ES-I3 (cell line): Measurements from ENCODE around the gene C1QTNF8.
"Not testable (repeated sequence)": the region's sequence is repeated elsewhere in the genome, so short reads cannot be mapped to it uniquely, and the experiment has no call there.

ENCODE experiments used
- H3K36me3 ChIP-seq: 2 replicates; pipeline ENCODE4 v1.6.1; 2013; ENCODE audit warnings: mild to moderate bottlenecking, low read length, control low read depth, moderate library complexity; ENCODE audit not compliant: insufficient read depth
- H3K4me1 ChIP-seq: 2 replicates; pipeline ENCODE4 v1.6.1; 2013; ENCODE audit warnings: mild to moderate bottlenecking, control low read depth, low read length; ENCODE audit not compliant: insufficient read depth
- H3K9ac ChIP-seq: 2 replicates; pipeline ENCODE4 v1.6.1; 2013; ENCODE audit warnings: low read depth, mild to moderate bottlenecking, low read length, moderate library complexity
- H3K9me3 ChIP-seq: 2 replicates; pipeline ENCODE4 v1.6.1; 2013; ENCODE audit warnings: mild to moderate bottlenecking, low read length, moderate library complexity; ENCODE audit not compliant: control insufficient read depth, insufficient read depth

The C1QTNF8 gene

DNA sequence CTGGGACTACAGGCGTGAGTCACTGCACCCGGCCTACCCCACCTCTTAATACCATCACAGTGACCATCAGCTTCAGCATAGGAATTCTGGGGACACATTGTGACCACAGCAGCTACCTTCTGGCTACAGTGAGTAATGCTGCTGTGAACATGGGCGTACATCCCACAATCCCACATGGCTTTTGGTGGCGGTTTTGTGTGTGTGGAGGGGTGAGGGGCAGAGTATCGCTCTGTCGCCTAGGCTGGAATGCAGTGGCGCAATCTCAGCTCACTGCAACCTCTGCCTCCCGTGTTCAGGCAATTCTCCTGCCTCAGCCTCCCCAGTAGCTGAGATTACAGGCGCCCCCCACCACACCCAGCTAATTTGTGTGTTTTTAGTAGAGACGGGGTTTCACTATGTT is 9.6 kb downstream of the C1QTNF8 start:
- not testable (repeated sequence) for H3K9ac ChIP-seq, H3K9me3 ChIP-seq, H3K36me3 ChIP-seq, H3K4me1 ChIP-seq

DNA sequence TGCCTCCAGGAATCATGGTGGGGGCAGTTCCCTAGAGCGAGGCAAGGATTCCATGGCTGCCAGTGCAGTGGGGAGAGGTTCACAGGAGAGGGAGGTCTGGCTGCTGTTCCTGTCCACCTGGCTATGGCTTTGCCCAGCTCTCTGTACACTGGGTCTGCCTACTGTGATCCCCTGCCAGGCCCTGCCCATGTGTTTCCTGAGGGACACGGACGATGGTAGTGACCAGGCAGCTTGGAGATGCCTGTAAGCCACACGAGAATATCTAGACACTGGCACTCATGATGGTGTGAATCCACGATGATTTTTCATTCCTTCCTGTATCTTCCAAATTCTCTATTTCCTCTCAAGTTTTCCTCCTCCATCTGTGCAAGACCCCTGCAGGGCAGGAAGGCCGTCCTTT is 11.1 kb downstream of the C1QTNF8 start:
- Histone ChIP-seq H3K4me1 (no peaks in the 10 kb centered on the region; the same call in 1 of the 2 replicates), H3K36me3 (no peaks in the 10 kb centered on the region), H3K9ac (no peak overlapping the region), H3K9me3 (no peaks in the 10 kb centered on the region; the same call in 1 of the 2 replicates)

DNA sequence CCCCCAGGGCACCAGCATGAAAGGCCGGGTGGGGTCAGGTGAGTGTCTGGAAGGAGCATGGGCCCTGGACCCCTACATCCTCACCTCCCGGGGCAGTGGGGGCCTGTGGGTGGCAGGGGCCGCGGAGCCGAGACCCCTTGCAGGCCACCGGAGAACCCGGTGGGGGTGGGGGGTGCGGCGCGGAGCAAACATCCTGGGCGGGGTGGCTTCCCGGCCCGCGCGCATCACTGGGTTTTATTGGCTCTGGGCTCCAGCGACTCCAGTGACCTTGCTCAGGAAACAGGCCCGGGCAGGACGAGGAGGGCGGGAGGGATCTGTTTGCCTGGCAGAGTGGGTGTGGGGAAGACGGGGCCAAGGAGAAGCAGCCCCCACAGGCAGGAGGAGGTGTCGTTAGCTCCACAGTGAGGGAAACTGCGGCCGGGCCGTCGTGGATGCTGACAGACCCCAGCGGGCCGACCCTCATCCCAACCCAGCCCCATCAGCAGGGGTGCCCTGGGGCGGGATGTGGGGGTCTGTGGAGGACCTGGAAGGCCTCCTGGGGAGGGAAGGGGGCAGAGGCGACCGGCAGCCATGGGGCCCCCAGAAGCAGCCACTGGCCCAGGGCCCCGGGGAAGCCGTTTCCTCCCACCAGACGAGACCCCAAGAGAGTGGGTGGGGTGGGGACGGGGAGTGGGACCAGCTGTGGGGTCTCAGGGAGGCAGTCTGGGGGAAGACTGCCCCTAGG is 12.9 kb downstream of the C1QTNF8 start:
- H3K36me3 ChIP-seq, result no peaks in the 10 kb centered on the region
- H3K9me3 ChIP-seq, result no peaks in the 10 kb centered on the region; the same call in 1 of the 2 replicates
- no peaks in the 10 kb centered on the region; the same call in 1 of the 2 replicates for H3K4me1 ChIP-seq
- no peak overlapping the region for H3K9ac ChIP-seq

DNA sequence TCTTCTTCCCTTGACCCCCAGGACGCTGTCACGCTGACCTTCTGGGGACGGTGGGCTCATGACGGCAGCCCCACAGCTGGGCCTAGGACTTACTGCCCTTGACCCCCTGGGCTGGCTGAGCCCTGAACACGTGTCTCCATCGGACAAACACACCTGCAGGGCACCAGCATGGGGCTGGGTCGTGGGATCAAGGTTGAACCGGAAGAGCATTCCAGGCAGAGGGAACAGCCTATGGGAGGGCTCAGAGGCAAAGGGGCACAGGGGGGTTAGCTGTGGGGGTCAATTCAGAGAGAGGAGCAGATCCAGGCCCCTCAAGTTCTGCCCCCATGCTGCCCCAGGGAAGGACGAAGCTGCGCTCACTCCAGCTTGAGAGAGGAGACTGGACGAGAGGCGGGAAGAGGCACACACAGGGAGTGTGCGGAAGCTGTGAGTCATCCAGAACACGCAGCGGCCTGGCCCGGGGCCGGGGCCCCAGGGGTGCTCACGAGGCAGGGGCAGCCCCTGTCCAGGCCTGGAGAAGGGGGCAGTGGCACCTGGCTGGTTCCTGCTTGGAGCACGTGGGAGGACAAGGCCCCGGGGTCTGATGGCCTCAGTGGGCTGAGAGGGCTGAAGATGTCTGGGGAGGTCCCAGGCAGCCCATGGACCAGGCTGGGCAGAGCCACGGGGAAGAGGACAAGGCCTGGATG is 13.6 kb downstream of the C1QTNF8 start:
- no peaks in the 10 kb centered on the region for H3K36me3 ChIP-seq

DNA sequence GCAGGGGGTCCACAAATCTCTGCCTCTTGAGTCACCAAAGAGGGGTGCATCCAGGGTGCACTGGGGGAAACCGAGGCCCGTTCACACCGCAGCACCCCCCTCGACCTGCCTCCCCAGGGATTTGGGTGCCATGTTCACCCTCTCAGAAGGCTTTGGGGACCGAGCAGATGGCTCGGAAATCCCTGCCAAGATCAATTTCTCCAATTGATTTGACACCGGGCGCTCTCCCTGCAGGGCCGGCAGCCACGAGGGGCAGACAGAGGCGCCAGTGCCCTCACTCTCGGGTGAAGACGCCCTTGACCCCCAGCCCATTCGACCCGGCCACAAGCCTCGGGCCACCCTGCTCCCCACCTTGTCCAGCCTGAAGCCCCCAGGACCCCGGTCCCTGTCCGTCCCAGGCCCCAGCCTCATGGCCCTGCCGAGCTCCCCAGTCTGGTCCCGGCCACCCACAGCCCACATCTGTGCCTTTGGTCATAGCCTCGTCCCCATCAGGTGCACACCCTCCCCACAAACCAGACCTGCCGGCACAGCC is 14.2 kb downstream of the C1QTNF8 start:
- Histone ChIP-seq H3K36me3 (no peaks in the 10 kb centered on the region), H3K9me3 (no peaks in the 10 kb centered on the region; the same call in 1 of the 2 replicates), H3K9ac (no peak overlapping the region), H3K4me1 (no peaks in the 10 kb centered on the region; the same call in 1 of the 2 replicates)

More for the DNA sequence above, 13.6 kb downstream of the C1QTNF8 start:
- Histone ChIP-seq H3K9me3 (no peaks in the 10 kb centered on the region; the same call in 1 of the 2 replicates), H3K4me1 (no peaks in the 10 kb centered on the region; the same call in 1 of the 2 replicates), H3K9ac (no peak overlapping the region)

DNA sequence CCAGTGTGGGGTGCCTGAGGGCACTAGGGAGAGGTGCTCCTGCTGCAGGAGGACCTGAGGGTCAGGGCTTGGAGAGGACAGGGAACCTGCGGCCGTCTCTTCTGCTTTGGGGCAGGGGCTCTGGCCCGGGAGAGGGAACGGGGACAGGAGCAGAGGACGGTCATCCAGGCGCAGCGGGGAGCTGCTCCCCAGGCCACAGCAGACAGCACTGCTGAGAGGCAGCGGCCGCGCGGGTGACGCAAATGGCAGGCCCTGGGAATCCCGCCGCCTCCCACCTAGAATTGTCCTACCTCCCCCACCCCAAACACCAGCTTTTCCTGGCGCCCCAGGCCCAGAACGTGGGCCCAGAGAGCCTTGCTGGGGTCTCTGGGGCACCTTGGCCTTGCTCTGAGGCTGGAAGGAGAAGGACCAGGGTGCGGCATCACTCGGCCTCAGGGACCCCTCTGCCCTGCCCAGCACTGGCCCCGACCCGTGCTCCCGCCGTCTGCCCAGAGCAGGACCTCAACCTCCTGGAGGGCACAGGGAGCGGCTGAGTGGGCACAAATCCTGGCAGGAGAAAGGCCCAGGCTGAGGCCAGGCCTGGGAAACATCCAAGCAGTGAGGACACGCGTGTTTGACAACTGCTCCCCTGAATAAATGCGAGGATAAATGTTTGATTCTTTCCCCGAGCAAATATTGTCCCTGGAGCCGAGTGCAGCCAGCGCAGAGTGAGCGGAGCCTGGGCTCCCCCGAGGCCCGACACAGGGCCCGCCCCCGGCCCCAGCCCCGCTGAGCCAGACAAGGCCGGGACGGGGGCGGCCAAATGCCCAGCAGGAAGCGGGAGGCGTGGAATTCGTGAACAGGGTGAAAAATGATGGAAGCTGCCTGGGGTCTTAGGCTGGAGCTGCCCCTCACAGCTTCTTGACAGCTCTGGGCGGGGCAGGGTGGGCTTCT is 15.0 kb downstream of the C1QTNF8 start:
- H3K9me3 ChIP-seq, result no peaks in the 10 kb centered on the region; the same call in 1 of the 2 replicates
- no peaks in the 10 kb centered on the region; the same call in 1 of the 2 replicates for H3K4me1 ChIP-seq
- H3K36me3 ChIP-seq, result no peaks in the 10 kb centered on the region
- H3K9ac ChIP-seq, result no peak overlapping the region

DNA sequence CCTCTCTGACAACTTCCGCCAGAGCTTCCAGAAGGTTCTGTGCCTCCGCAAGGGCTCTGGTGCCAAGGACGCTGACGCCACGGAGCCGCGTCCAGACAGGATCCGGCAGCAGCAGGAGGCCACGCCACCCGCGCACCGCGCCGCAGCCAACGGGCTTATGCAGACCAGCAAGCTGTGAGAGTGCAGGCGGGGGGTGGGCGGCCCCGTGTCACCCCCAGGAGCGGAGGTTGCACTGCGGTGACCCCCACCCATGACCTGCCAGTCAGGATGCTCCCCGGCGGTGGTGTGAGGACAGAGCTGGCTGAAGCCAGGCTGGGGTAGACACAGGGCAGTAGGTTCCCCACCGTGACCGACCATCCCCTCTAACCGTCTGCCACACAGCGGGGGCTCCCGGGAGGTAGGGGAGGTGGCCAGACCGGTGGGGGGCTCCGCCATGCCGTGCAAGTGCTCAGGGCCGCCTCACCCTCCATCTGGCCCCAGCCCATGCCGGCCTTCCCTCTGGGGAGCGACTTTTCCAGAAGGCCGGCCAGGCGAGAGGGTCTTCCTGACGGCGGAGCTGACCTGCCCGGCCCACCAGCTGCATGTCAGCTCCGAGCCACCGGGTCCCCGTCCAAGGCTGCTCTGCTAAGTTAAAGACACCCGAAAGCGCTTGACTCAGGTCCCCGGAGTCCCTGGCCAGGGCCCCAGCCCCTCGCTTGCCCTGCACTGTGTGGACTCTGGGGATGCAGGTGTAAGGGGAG is 16.1 kb downstream of the C1QTNF8 start:
- Histone ChIP-seq H3K9me3 (no peaks in the 10 kb centered on the region), H3K36me3 (no peaks in the 10 kb centered on the region), H3K9ac (no peak overlapping the region), H3K4me1 (no peaks in the 10 kb centered on the region; the same call in 1 of the 2 replicates)

DNA sequence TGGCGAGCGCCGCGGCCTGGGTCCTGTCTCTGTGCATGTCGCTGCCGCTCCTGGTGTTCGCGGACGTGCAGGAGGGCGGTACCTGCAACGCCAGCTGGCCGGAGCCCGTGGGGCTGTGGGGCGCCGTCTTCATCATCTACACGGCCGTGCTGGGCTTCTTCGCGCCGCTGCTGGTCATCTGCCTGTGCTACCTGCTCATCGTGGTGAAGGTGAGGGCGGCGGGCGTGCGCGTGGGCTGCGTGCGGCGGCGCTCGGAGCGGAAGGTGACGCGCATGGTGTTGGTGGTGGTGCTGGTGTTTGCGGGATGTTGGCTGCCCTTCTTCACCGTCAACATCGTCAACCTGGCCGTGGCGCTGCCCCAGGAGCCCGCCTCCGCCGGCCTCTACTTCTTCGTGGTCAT is 16.7 kb downstream of the C1QTNF8 start:
- Histone ChIP-seq H3K36me3 (no peaks in the 10 kb centered on the region), H3K4me1 (no peaks in the 10 kb centered on the region; the same call in 1 of the 2 replicates)

DNA sequence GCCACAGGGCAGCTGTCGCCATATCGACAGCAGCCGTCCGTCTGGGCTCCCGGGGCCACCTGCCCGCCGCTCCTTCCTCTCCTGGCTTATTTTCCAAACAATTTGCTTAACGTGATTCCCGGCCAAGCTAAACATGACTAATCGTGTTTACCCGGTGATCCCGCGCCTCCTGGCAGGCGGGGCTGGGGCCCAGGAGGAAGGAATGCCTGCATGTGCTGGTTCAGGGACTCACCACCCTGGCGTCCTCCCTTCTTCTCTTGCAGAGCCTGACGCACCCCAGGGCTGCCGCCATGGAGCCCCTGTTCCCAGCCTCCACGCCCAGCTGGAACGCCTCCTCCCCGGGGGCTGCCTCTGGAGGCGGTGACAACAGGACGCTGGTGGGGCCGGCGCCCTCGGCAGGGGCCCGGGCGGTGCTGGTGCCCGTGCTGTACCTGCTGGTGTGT is 17.4 kb downstream of the C1QTNF8 start:
- Histone ChIP-seq H3K9ac (no peak overlapping the region), H3K9me3 (no peaks in the 10 kb centered on the region), H3K36me3 (no peaks in the 10 kb centered on the region), H3K4me1 (no peaks in the 10 kb centered on the region; the same call in 1 of the 2 replicates)

More for the DNA sequence above, 16.7 kb downstream of the C1QTNF8 start:
- H3K9ac ChIP-seq, result no peak overlapping the region
- no peaks in the 10 kb centered on the region for H3K9me3 ChIP-seq

DNA sequence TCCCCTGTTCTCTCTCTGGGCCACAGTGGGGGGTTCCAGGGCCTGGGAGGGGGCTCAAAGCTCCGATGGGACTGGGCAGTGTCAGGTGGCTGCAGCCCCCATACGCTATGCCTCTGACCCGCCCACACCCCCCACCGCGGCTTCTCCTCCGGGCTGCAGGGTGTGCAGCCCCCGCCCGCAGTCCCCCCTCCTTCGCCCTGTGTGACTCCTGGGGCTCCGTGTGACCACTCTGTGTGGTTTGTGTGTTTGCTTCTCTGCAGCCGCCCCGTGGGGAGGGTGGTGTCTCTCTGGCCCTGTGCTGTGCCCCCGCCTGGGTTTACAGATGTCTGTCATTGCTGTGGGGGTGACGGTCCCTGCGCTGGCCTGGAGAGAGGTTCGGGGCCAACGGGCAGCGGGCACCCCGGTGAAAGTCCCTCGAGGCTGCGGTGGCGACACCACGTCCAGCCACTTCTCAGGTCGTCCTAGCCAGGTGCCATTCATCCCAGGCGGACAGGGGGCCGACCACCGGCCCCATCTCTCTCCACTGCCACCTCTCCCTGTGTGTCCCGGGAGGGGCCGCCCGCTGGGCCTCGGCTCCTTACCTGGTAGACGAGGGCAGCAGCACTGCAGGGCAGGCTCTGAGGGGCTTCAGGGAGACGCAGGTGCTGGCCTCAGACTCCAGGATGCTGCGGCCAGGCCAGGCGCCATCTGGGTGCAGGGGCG is 18.0 kb downstream of the C1QTNF8 start:
- H3K4me1 ChIP-seq, result no peaks in the 10 kb centered on the region; the same call in 1 of the 2 replicates
- H3K9ac ChIP-seq, result no peak overlapping the region

DNA sequence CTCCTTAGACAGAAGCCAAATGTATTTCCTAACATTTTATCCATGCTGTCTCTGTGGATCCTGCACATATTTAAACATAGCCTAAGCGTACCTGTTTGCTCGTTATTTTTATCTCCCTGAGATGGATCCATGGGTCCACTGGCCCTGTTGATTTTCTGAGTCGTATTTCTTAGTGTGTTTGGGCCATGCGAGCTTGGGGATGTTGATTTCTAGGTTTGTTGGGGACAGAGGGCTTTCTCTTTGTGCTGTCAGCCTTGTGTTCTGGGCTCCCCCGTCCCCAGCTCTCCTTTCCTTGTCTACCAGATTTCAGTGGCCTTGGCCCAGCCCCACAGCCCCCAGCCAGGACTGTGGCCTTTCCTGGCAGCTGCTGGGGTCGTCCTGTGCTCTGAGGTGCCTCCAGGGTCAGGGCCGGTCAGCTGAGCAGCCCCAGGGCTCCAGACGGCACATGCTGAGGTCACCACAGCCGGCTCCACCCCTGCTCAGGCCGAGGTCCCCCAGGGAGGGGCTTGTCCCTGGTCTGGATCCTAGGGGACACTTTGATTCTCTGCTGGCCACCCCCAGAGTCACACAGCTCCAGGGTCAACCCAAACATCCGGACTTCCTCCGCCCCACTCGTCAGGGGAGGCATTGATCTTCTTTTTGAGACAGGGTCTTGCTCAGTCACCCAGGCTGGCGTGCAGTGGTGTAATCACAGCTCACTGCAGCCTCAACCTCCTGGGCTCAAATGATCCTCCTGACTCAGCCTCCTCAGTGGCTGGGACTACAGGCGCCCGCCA is 19.1 kb downstream of the C1QTNF8 start:
- H3K9me3 ChIP-seq, result no peaks in the 10 kb centered on the region

More for the DNA sequence above, 18.0 kb downstream of the C1QTNF8 start:
- Histone ChIP-seq H3K9me3 (no peaks in the 10 kb centered on the region), H3K36me3 (no peaks in the 10 kb centered on the region)

DNA sequence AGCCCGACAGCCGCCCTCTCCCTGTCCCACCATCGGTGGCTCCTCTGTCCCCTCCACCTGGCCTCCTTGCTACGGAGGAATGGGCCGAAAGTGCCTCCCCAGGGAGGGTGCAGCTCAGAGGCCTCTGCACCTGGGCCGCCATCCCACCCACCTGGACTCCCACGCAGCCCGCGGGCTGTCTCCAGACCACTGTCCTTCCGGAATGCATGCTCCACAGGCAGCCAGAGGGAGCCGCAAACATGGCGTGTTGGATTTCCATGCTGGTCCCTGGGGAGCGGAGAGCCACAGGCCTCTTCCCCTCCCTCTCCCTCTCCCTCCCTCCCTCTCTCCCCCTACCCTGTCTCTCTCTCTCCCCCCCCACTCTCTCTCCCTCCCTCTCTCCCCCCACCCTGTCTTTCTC is 20.5 kb downstream of the C1QTNF8 start:
- peaks cover 4% of the 10 kb centered on the region; the same call in 1 of the 2 replicates for H3K4me1 ChIP-seq
- H3K9ac ChIP-seq, result no peak overlapping the region
- H3K36me3 ChIP-seq, result no peaks in the 10 kb centered on the region

More for the DNA sequence above, 19.1 kb downstream of the C1QTNF8 start:
- no peaks in the 10 kb centered on the region for H3K36me3 ChIP-seq
- no peak overlapping the region for H3K9ac ChIP-seq
- H3K4me1 ChIP-seq, result no peaks in the 10 kb centered on the region

More for the DNA sequence above, 20.5 kb downstream of the C1QTNF8 start:
- H3K9me3 ChIP-seq, result no peaks in the 10 kb centered on the region
